ENCODE measurements around the gene C6orf89. TPM values are rescaled to one million over a fixed set of nuclear protein-coding genes. Genes with fewer than 3 reads are reported as not detected.
A peak's percentile ranks its signal among the peaks of the same experiment; 100 is the strongest.

The C6orf89 gene
- total RNA-seq: 28.4 and 29.9 TPM in 2 replicates

GRCh38 chr6:36885461-36886401 lies at the start of gene C6orf89:
C6orf89 (plus strand) TSS chr6:36885952; CDS start chr6:36899445, 13,493 bp downstream.
- peaks cover 8% of the 10 kb centered on the region for H3K36me3 Mint-ChIP-seq (ENCODE audit: low read depth)
- intact Hi-C loops (cut with micrococcal nuclease): loop anchor here (1.0 to 5.0 kb wide), 6 partner anchors 10 to 323 kb away; partner anchors contain the start of gene MTCH1

GRCh38 chr6:36836111-36837021 lies 49.4 kb upstream of the C6orf89 start:
- H3K4me1 Mint-ChIP-seq (ENCODE audit: low read depth): peaks cover 5% of the 10 kb centered on the region
- no peaks in the 10 kb centered on the region for H3K36me3 Mint-ChIP-seq (ENCODE audit: low read depth)
- no peak overlapping the region for H3K27ac Mint-ChIP-seq
- no peaks in the 10 kb centered on the region for H3K9me3 Mint-ChIP-seq
- no peak overlapping the region for H3K4me3 Mint-ChIP-seq (ENCODE audit: low read depth)
- H3K27me3 Mint-ChIP-seq (ENCODE audit: low read depth): peaks cover 32% of the 10 kb centered on the region
- intact Hi-C loops (cut with micrococcal nuclease): no loop called here
- DNase-seq (ENCODE audit: low spot score): no peak

More at GRCh38 chr6:36885461-36886401, at the start of gene C6orf89:
- Mint-ChIP-seq H3K27ac (peak within 1 kb of the TSS; percentile 80), H3K4me3 (ENCODE audit: low read depth) (peak within 1 kb of the TSS; percentile 87), H3K9me3 (no peaks in the 10 kb centered on the region), H3K27me3 (ENCODE audit: low read depth) (no peaks in the 10 kb centered on the region), H3K4me1 (ENCODE audit: low read depth) (peaks cover 32% of the 10 kb centered on the region)
- peak; percentile 95 for DNase-seq (ENCODE audit: low spot score)

GRCh38 chr6:36837022-36837339 lies 48.8 kb upstream of the C6orf89 start:
- DNase-seq (ENCODE audit: low spot score): no peak
- Mint-ChIP-seq H3K9me3 (no peaks in the 10 kb centered on the region), H3K27ac (no peak overlapping the region), H3K27me3 (ENCODE audit: low read depth) (peaks cover 32% of the 10 kb centered on the region), H3K4me3 (ENCODE audit: low read depth) (no peak overlapping the region), H3K4me1 (ENCODE audit: low read depth) (peaks cover 5% of the 10 kb centered on the region), H3K36me3 (ENCODE audit: low read depth) (no peaks in the 10 kb centered on the region)
- intact Hi-C loops (cut with micrococcal nuclease): no loop called here

GRCh38 chr6:36837686-36838085 lies 48.1 kb upstream of the C6orf89 start:
- H3K9me3 Mint-ChIP-seq: no peaks in the 10 kb centered on the region
- H3K4me1 Mint-ChIP-seq (ENCODE audit: low read depth): peaks cover 5% of the 10 kb centered on the region
- no peaks in the 10 kb centered on the region for H3K36me3 Mint-ChIP-seq (ENCODE audit: low read depth)
- intact Hi-C loops (cut with micrococcal nuclease): no loop called here
- H3K4me3 Mint-ChIP-seq (ENCODE audit: low read depth): no peak overlapping the region
- no peak overlapping the region for H3K27ac Mint-ChIP-seq
- no peak for DNase-seq (ENCODE audit: low spot score)
- H3K27me3 Mint-ChIP-seq (ENCODE audit: low read depth): peaks cover 32% of the 10 kb centered on the region

- DNase-seq (ENCODE audit: low spot score): no peak
- peak within 1 kb of the TSS; percentile 68 for H3K4me3 Mint-ChIP-seq (ENCODE audit: low read depth)
- no peaks in the 10 kb centered on the region for H3K36me3 Mint-ChIP-seq (ENCODE audit: low read depth)
- intact Hi-C loops (cut with micrococcal nuclease): no loop called here
- no peak within 1 kb of the TSS for H3K27ac Mint-ChIP-seq
- H3K27me3 Mint-ChIP-seq (ENCODE audit: low read depth): peaks cover 32% of the 10 kb centered on the region
- H3K9me3 Mint-ChIP-seq: no peaks in the 10 kb centered on the region
- peaks cover 5% of the 10 kb centered on the region for H3K4me1 Mint-ChIP-seq (ENCODE audit: low read depth)
These were observed 46.6 kb upstream of the C6orf89 start, which contains the start of gene CPNE5 for GRCh38 chr6:36838896-36839748. CPNE5 (minus strand) TSS chr6:36839444; CDS start chr6:36839377, 67 bp downstream.

GRCh38 chr6:36839749-36840431 lies 45.9 kb upstream of the C6orf89 start:
- Mint-ChIP-seq H3K4me3 (ENCODE audit: low read depth) (peak overlapping the region; percentile 68), H3K27ac (no peak overlapping the region), H3K9me3 (no peaks in the 10 kb centered on the region), H3K27me3 (ENCODE audit: low read depth) (peaks cover 32% of the 10 kb centered on the region), H3K36me3 (ENCODE audit: low read depth) (no peaks in the 10 kb centered on the region), H3K4me1 (ENCODE audit: low read depth) (peaks cover 5% of the 10 kb centered on the region)
- DNase-seq (ENCODE audit: low spot score): peak; percentile 29
- intact Hi-C loops (cut with micrococcal nuclease): no loop called here

DNA sequence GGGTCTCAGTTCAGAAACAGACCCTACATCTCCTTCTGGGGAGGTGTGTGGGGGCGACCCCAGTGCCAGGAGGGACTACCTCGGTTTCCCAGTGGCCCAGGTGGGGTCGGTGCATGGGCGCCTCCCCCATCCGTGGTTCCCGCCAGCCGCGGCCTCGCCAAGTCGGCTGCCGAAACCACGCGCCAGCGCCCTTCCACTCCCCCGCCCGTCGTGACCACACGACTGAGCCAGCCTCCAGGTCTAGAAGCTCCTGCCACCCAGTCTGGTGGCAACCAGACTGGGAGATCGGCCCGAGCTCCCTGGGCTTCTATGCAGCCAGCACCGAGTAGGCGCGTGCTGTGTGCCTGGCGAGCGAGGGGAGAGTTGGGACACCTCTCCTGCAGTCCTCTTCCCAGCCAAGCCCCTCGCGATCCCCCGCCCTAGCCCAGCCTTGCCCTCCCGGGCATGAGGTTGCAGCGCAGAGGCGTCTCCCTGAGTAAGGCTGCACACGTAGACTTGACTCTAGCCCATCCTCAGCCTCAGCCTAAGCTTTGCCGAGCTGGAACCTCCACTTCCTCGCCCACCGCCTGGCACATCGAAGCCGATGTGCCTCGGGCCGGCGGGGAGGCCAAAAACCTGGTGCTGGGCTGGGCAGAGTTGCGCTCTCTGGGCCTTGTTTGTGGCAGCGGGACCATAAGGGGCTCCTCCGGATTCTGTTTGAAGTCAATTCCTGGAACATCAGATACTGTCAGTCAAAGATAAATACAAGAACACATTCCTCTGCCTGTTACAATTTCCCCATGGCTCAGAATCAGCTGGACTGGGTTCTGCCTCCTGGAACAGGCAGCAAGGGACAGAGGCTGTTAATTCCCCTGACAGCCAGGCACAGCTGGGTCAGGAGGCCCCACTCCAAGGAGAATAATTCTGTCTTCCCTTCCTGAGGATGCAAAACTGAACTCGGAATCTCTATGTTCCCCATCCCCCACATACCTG lies 45.0 kb upstream of the C6orf89 start:
- no peak for DNase-seq (ENCODE audit: low spot score)
- H3K9me3 Mint-ChIP-seq: no peaks in the 10 kb centered on the region
- H3K4me3 Mint-ChIP-seq (ENCODE audit: low read depth): peak overlapping the region; percentile 68
- H3K36me3 Mint-ChIP-seq (ENCODE audit: low read depth): no peaks in the 10 kb centered on the region
- peaks cover 5% of the 10 kb centered on the region for H3K4me1 Mint-ChIP-seq (ENCODE audit: low read depth)
- H3K27ac Mint-ChIP-seq: no peak overlapping the region
- intact Hi-C loops (cut with micrococcal nuclease): no loop called here
- peaks cover 30% of the 10 kb centered on the region for H3K27me3 Mint-ChIP-seq (ENCODE audit: low read depth)

- intact Hi-C loops (cut with micrococcal nuclease): no loop called here
- no peaks in the 10 kb centered on the region for H3K9me3 Mint-ChIP-seq
- no peak for DNase-seq (ENCODE audit: low spot score)
- H3K4me3 Mint-ChIP-seq (ENCODE audit: low read depth): no peak overlapping the region
- H3K4me1 Mint-ChIP-seq (ENCODE audit: low read depth): peaks cover 5% of the 10 kb centered on the region
- H3K36me3 Mint-ChIP-seq (ENCODE audit: low read depth): no peaks in the 10 kb centered on the region
- no peak overlapping the region for H3K27ac Mint-ChIP-seq
- peaks cover 26% of the 10 kb centered on the region for H3K27me3 Mint-ChIP-seq (ENCODE audit: low read depth)
These were observed 44.0 kb upstream of the C6orf89 start for GRCh38 chr6:36841756-36842155.

- Mint-ChIP-seq H3K27me3 (ENCODE audit: low read depth) (peaks cover 15% of the 10 kb centered on the region), H3K27ac (no peak overlapping the region), H3K9me3 (no peaks in the 10 kb centered on the region), H3K4me1 (ENCODE audit: low read depth) (peaks cover 5% of the 10 kb centered on the region), H3K4me3 (ENCODE audit: low read depth) (no peak overlapping the region), H3K36me3 (ENCODE audit: low read depth) (no peaks in the 10 kb centered on the region)
- DNase-seq (ENCODE audit: low spot score): no peak
- intact Hi-C loops (cut with micrococcal nuclease): no loop called here
These were observed 42.6 kb upstream of the C6orf89 start for GRCh38 chr6:36843170-36843569.

DNA sequence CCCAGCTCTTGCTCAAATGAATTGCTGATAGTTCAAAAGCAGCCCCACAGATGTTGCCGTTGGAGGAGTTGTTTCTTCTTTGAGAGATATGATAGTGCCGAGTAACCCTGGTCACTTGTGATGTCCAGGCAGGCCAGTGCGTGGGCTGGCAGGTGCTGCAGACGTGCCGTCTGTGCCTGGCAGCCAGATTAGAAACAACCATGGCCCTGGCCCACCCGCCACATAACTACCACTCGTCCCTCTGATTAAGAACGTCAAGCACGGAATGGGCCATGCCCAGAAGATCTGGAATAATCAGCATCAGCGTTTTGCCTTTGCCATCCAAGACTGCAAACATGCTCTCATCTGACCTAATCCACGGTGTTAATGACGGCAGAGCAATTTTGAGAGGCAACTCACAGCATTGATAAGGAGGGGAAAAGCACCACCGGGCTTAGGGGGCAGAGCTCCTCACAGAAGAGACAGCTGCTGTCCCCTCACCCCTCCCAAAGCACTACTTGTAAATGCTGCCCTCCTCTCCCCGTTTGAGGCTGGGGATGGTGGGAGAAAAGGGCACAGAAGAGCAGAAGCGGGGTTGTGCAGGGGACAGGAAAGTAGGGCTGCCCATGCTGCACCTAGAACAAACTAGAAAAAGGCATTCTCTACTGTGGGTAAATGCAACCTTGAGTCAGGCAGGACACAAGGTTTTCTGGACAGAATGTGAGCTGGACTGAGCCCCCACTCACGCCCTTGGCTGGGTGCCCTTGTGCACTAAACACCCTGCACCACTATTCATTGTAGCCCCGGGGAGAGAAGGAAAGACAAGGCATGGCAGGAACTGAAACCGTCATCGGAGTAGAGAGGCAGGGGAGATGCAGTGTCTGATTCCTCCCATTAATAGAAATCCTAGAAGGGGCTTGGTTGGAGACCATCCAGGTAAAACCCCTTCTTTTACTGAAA lies 41.3 kb upstream of the C6orf89 start:
- DNase-seq (ENCODE audit: low spot score): no peak
- intact Hi-C loops (cut with micrococcal nuclease): no loop called here
- H3K36me3 Mint-ChIP-seq (ENCODE audit: low read depth): no peaks in the 10 kb centered on the region
- no peak overlapping the region for H3K27ac Mint-ChIP-seq
- H3K9me3 Mint-ChIP-seq: no peaks in the 10 kb centered on the region
- no peak overlapping the region for H3K4me3 Mint-ChIP-seq (ENCODE audit: low read depth)
- H3K4me1 Mint-ChIP-seq (ENCODE audit: low read depth): peaks cover 4% of the 10 kb centered on the region
- H3K27me3 Mint-ChIP-seq (ENCODE audit: low read depth): peaks cover 7% of the 10 kb centered on the region

Measured in activated T-helper 2 cell treated with anti-CD3 and anti-CD28 coated beads, Interferon-gamma antibody, Interleukin-2, Interleukin-4, amounts not matched to agents 10 μg/mL and 5 μg/mL and 100 μg/mL, durations not matched to agents 14 hours and 24 hours and 36 hours (primary cell).